Neural progenitor cell (in vitro differentiated cells): ENCODE results near the gene TSC22D3.

ENCODE experiments used
- EZH2 ChIP-seq: fragments of 200-600 bp; sonication (generic); IDR thresholded peaks from 2 replicates; pipeline ENCODE4 v1.6.1; 2017; ENCODE audit warnings: antibody characterized with exemption, mild to moderate bottlenecking, moderate library complexity
- EZH2phosphoT487 ChIP-seq: fragments of 200-600 bp; sonication (generic); IDR thresholded peaks from 2 replicates; pipeline ENCODE4 v1.6.1; 2017; ENCODE audit warnings: antibody characterized with exemption
- TF ChIP-seq, protein P1 (sequence below): fragments of 200-600 bp; sonication (generic); IDR thresholded peaks from 2 replicates; pipeline ENCODE4 v1.5.1; 2017; ENCODE audit warnings: antibody characterized with exemption, mild to moderate bottlenecking

DNA sequence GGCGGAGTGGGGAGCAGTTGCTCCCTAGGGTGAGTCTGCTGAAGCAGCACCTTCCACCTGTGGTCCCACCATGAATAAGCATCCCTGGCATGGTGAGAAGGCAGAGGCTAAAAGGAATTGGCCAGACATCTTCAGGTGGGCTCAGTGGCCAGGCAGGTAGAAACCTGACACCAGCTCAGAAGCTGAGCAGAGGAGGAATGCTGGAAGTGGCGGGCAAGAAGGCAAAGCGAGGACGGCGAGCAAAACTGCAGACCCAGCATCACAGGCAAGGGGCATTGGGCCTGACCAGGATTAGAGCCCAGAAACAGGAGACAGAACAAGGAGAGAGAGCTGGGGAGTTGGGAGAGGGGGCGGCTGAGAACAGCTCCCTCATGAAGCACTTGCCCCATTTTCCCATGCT, 25.3 kb downstream of the TSC22D3 start:
- TF ChIP-seq, protein P1, sequence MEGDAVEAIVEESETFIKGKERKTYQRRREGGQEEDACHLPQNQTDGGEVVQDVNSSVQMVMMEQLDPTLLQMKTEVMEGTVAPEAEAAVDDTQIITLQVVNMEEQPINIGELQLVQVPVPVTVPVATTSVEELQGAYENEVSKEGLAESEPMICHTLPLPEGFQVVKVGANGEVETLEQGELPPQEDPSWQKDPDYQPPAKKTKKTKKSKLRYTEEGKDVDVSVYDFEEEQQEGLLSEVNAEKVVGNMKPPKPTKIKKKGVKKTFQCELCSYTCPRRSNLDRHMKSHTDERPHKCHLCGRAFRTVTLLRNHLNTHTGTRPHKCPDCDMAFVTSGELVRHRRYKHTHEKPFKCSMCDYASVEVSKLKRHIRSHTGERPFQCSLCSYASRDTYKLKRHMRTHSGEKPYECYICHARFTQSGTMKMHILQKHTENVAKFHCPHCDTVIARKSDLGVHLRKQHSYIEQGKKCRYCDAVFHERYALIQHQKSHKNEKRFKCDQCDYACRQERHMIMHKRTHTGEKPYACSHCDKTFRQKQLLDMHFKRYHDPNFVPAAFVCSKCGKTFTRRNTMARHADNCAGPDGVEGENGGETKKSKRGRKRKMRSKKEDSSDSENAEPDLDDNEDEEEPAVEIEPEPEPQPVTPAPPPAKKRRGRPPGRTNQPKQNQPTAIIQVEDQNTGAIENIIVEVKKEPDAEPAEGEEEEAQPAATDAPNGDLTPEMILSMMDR: no peak
- TF ChIP-seq EZH2 (no peak), EZH2phosphoT487 (no peak)
